SU-DHL-6 (cell line): Measurements from ENCODE around the gene PNP.

Experiments
- EZH2phosphoT487 ChIP-seq: fragments of 200-600 bp; sonication (generic), shearing (Covaris generic); conservative IDR thresholded peaks from 2 replicates; pipeline ENCODE4 v1.6.1; 2018; ENCODE audit warnings: mild to moderate bottlenecking, antibody characterized with exemption, low read length, moderate library complexity, mixed read lengths
- TF ChIP-seq, protein P1 (sequence below): fragments of 200-600 bp; sonication (generic); IDR thresholded peaks from one replicate; pipeline ENCODE4 v1.5.1; 2017; ENCODE audit warnings: antibody characterized with exemption, mild to moderate bottlenecking, low read length, moderate library complexity; ENCODE audit not compliant: insufficient read depth, poor library complexity, severe bottlenecking

GRCh38 chr14:20440465-20440864, 28.7 kb upstream of the PNP start:
- TF ChIP-seq EZH2phosphoT487, result no peak
- TF ChIP-seq, protein P1, sequence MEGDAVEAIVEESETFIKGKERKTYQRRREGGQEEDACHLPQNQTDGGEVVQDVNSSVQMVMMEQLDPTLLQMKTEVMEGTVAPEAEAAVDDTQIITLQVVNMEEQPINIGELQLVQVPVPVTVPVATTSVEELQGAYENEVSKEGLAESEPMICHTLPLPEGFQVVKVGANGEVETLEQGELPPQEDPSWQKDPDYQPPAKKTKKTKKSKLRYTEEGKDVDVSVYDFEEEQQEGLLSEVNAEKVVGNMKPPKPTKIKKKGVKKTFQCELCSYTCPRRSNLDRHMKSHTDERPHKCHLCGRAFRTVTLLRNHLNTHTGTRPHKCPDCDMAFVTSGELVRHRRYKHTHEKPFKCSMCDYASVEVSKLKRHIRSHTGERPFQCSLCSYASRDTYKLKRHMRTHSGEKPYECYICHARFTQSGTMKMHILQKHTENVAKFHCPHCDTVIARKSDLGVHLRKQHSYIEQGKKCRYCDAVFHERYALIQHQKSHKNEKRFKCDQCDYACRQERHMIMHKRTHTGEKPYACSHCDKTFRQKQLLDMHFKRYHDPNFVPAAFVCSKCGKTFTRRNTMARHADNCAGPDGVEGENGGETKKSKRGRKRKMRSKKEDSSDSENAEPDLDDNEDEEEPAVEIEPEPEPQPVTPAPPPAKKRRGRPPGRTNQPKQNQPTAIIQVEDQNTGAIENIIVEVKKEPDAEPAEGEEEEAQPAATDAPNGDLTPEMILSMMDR, result no peak
